ENCODE data around the gene SLC26A8. TPM values are rescaled to one million over a fixed set of nuclear protein-coding genes. Genes with fewer than 3 reads are reported as not detected.
"Not testable (repeated sequence)": the region's sequence is repeated elsewhere in the genome, so short reads cannot be mapped to it uniquely, and the experiment has no call there.

SLC26A8 gene
- total RNA-seq, 2 experiments from 2014 or later: not detected

DNA sequence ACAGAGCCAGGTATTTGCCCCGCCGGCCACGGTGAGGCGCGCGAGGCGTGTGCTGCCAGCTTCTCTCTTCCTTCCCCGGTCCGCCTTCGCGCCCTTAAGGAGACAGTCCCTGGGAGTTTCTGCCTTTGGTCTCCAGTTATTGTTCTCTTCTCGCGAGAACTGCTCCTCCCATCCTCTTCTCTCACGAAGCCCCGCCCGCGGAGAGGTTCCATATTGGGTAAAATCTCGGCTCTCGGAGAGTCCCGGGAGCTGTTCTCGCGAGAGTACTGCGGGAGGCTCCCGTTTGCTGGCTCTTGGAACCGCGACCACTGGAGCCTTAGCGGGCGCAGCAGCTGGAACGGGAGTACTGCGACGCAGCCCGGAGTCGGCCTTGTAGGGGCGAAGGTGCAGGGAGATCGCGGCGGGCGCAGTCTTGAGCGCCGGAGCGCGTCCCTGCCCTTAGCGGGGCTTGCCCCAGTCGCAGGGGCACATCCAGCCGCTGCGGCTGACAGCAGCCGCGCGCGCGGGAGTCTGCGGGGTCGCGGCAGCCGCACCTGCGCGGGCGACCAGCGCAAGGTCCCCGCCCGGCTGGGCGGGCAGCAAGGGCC is 3.2 kb upstream of the SLC26A8 start, which contains the start of gene MAPK14:
Gene MAPK14 (plus strand): TSS at position 308 of the 587 bp plus-strand sequence. CDS start 350 bp downstream, outside the sequence.
- CTCF ChIA-PET: interaction anchor here (0.6 to 5.6 kb wide), 17 partner anchors 41 to 331 kb away, joined by 3 to 85 read pairs (median 4); no protein-coding TSS in a partner anchor
- POLR2A ChIA-PET: interaction anchor here (0.8 to 3.3 kb wide), 8 partner anchors 15 to 170 kb away, joined by 3 to 49 read pairs (median 8); partner anchors contain the start of genes MAPK13 and SRPK1

DNA sequence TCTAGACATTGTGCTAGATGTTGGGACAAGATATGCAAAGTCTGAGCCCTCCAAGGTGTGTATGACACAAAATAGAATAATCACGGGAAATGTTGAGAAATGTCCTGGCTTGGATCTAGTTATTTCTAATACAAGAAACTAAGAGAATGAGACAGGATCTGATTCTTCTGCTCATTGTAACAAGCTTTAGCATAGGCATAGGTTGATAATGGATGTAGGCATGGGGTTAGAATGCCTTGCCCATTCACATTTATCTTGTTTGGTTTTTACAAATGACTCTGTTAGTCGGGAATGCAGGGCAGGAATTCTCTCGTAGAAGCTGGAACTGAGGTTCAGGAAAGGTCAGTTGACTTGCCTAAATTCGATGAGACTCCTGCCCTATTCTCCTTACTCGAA is 1.5 kb upstream of the SLC26A8 start:
- POLR2A ChIA-PET: no interaction called here
- CTCF ChIA-PET: interaction anchor here (5.6 kb wide), 1 partner anchor 69 kb away, joined by 85 read pairs; no protein-coding TSS in a partner anchor

GRCh38 chr6:36025260-36025931 is 955 bp upstream of the SLC26A8 start:
- ChIA-PET CTCF (interaction anchor here (5.6 kb wide), 1 partner anchor 70 kb away, joined by 85 read pairs; no protein-coding TSS in a partner anchor), POLR2A (no interaction called here)

DNA sequence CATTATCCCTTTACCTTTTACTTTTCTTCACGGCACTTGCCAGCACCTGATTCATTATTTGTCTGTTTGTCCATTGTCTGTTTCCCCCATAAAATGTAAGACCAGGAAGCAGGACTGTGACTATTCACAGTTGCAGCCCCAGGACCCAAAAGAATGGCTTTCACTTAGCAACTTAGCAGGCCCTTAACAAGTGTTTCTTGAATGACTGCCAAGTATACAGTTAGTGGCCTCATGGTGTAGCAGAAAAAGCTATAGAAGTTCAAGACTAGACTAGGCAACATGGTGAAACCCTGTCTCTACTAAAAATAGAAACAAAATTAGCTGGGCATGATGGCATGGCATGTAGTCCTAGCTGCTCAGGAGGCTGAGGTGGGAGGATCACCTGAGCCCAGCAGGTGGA is 4.3 kb downstream of the SLC26A8 start:
- POLR2A ChIA-PET: no interaction called here
- CTCF ChIA-PET: no interaction called here

DNA sequence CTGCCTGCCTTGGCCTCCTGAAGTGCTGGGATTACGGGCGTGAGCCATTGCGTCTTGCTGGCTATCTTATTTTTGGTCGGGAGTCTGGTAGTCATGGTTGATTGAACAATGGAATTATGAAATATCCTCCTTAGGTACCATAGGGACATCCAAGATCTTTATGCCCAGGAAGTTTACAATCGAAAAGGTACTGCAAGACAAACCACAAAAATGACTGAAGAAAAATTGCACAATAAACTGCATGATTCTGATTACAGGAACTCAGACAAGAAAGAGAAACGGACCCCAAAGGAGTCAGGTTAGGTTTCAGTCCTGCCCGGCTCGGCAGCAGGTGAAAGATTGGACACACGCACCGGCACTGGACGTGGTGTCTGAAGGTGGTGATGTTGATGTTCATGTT is 5.3 kb downstream of the SLC26A8 start:
- POLR2A ChIA-PET: no interaction called here
- CTCF ChIA-PET: interaction anchor here (1.3 kb wide), 1 partner anchor 76 kb away, joined by 3 read pairs; no protein-coding TSS in a partner anchor

DNA sequence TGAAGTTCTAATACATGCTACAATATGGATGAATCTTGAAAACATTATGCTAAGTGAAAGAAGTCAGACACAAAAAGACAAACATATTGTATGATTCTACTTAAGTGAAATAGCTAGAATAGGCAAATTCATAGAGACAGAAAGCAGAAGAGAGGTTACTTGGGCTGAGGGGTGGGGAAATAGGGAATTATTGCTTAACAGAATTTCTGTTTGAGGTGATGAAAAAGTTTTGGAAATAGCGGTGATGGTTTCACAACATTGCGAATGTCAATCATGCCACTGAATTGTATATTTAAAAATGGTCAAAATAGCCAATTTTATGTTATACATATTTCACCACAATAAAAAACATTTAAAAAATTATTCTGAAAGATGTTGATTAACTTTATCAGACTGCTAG is 6.1 kb downstream of the SLC26A8 start:
- POLR2A ChIA-PET: no interaction called here
- CTCF ChIA-PET: interaction anchor here (1.3 kb wide), 1 partner anchor 77 kb away, joined by 3 read pairs; no protein-coding TSS in a partner anchor

GRCh38 chr6:36015666-36016065 is 8.8 kb downstream of the SLC26A8 start:
- ChIA-PET POLR2A (no interaction called here), CTCF (no interaction called here)

- ChIA-PET POLR2A (no interaction called here), CTCF (no interaction called here)
Observed at GRCh38 chr6:36000451-36000850, 24.0 kb downstream of the SLC26A8 start.

GRCh38 chr6:35993150-35993549 is 31.3 kb downstream of the SLC26A8 start:
- POLR2A ChIA-PET: no interaction called here
- CTCF ChIA-PET: no interaction called here

DNA sequence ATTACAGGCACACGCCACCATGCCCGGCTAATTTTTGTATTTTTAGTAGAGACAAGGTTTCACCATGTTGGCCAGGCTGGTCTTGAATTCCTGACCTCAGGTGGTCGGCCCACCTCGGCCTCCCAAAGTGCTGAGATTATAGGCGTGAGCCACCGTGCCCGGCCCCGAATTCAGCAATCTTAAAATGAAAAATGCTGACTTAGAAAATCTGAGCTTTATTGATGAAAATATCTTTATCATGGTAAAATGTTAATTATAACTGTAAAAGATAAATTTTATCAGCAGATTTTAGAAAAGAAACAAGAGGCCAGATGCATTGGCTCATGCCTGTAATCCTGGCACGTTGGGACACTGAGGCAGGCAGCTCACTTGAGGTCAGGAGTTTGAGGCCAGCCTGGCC is 36.4 kb downstream of the SLC26A8 start:
- CTCF ChIA-PET, POLR2A ChIA-PET: not testable (repeated sequence)

- ChIA-PET CTCF (no interaction called here), POLR2A (no interaction called here)
Observed at GRCh38 chr6:35984701-35985100, 39.7 kb downstream of the SLC26A8 start.

DNA sequence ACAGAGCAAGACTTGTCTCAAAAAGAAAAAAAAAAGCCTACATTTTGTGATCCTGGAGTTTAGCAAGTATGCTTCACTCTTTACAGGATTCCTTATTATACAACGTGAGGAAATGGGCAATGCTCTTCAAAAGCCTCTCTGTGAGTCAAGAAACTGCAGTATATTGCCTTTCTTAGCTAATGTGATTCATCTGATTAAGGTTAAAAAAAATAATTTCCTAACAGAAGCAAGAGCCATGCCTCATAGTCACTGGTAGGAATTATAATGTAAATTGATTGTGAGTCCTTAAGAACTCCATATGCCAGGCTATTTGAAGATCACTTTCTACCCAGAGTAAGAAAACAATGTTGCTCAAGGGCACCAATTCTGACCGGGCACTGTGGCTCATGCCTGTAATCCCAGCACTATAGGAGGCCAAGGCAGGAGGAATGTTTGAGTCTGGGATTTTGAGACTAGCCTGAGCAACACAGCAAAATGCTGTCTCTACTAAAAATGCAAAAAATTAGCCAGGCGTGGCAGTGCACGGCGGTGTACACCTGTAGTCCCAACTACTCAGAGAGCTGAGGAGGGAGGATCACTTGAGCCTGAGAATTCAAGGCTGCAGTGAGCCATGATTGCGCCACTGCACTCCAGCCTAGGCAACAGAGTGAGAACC is 43.3 kb downstream of the SLC26A8 start:
- ChIA-PET POLR2A (no interaction called here), CTCF (no interaction called here)

GRCh38 chr6:35980126-35980525 is 44.3 kb downstream of the SLC26A8 start:
- POLR2A ChIA-PET, CTCF ChIA-PET: not testable (repeated sequence)

- POLR2A ChIA-PET: no interaction called here
- CTCF ChIA-PET: no interaction called here
Observed at GRCh38 chr6:35977308-35977707, 47.1 kb downstream of the SLC26A8 start.

GRCh38 chr6:35973670-35974222 is 50.7 kb downstream of the SLC26A8 start:
- CTCF ChIA-PET: no interaction called here
- POLR2A ChIA-PET: interaction anchor here (0.6 kb wide), 2 partner anchors 60 to 139 kb away, joined by 3 read pairs; no protein-coding TSS in a partner anchor

DNA sequence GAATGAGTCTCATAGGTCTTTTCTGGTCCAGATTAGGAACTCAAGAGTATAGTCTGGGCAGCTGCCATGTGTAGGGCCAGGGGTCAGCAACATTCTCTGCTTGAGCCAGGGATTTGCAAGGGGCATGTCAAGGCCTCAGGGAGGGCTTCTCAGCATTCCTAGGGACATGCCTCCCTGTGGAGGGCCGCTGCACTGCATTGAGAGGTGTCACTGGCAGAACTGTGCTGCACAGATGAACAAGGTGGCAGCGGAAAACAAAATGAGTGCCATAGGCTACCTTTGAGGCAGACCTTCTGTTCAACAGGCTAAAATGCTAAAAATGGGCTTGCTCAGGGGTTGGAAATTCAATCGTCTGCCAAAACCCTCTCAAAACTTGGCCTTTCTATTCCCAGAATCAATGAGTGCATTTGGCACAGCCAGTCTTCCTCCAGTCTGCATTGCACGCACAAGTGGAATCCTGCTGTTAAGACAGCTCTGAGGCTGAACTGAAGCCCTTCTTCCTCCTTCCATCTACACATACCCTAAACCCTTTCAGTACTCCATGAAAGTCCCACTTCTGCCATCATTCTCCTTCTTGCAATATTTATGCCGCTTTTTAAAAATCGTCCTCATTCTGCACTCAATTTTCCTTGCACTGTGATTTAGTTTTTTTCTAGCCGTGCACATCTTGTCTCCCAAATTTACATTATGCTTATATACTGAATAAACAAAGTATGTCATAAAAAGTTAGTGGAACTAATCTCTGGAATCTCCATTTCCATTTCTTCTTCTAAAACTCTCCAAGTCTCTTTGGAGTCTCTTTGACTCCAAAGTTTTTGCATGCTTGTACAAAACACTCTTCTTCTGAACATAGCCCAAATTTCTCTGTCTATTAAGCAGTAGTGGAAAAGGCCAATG is 51.7 kb downstream of the SLC26A8 start:
- ChIA-PET POLR2A (no interaction called here), CTCF (no interaction called here)

DNA sequence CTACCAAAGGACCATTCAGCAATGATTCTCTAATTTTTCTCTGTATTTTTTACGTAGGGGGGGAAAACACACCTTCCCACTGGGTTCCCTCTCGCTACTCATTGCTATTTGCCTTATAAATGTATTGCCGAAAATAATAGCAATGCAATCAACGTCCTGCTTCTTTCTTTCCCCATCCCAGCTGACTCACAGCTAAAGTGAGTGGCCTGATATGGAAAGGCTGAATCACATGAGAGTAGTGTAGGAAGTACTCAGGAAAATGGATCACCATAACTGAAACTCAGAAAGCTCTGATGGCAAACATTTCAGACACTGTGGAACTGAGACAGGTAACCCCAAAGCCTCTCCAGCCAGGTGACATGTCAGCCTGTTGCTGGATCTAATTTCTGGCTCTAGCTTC is 54.3 kb downstream of the SLC26A8 start:
- POLR2A ChIA-PET: no interaction called here
- CTCF ChIA-PET: no interaction called here

- ChIA-PET POLR2A (no interaction called here), CTCF (no interaction called here)
Observed at GRCh38 chr6:35969646-35970045, 54.8 kb downstream of the SLC26A8 start.

- ChIA-PET POLR2A (no interaction called here), CTCF (no interaction called here)
Observed at GRCh38 chr6:35968821-35969220, 55.6 kb downstream of the SLC26A8 start.
